PC-9 (cell line): ENCODE measurements around the gene MARK2.

Experiments
- EZH2 ChIP-seq: fragments of 200-600 bp; sonication (generic); IDR thresholded peaks from 2 replicates; pipeline ENCODE4 v1.8.0; 2017; ENCODE audit warnings: antibody characterized with exemption, low read depth
- TF ChIP-seq, protein P1 (sequence below): fragments of 200-600 bp; sonication (generic); conservative IDR thresholded peaks from 2 replicates; pipeline ENCODE4 v1.6.1; 2017; ENCODE audit warnings: mixed run types, antibody characterized with exemption, mild to moderate bottlenecking, moderate library complexity

DNA sequence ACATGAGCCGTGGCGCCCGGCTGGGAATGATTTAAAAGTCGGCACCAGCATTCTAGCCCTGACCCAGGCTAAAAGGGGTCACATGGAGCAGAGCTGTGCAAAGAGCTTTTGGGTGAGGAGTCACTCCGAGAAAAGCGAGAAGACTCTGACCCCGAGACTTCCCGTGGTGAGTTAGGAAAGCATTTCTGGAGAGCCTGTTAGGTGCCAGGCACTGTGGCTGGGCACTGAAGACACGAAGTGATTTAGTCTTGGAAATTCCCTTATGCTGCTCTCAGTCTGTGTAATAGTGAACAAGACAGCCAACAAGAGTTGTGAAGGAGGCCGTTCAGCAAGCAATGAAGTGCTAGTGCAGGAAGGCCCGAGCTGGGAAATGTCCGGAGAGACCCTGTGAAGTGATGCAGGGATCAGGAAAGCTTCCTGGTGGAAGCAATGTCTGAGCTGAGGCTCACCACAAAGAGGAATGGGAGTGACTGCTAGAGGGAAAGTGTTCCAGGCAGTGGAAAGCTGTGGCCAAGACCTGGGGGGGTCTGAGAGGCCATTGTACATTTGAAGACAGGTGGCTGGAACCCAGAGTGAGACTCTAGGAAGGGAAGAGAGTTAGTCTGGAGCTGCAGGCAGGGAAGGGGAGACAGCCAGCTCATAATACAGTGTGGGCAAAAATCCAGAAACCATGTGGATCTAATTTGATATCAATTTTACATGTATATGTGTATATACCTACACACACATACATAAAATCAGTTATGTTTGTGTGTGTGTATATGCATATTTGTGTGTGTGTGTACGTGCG, 31.6 kb downstream of the MARK2 start:
- TF ChIP-seq, protein P1, sequence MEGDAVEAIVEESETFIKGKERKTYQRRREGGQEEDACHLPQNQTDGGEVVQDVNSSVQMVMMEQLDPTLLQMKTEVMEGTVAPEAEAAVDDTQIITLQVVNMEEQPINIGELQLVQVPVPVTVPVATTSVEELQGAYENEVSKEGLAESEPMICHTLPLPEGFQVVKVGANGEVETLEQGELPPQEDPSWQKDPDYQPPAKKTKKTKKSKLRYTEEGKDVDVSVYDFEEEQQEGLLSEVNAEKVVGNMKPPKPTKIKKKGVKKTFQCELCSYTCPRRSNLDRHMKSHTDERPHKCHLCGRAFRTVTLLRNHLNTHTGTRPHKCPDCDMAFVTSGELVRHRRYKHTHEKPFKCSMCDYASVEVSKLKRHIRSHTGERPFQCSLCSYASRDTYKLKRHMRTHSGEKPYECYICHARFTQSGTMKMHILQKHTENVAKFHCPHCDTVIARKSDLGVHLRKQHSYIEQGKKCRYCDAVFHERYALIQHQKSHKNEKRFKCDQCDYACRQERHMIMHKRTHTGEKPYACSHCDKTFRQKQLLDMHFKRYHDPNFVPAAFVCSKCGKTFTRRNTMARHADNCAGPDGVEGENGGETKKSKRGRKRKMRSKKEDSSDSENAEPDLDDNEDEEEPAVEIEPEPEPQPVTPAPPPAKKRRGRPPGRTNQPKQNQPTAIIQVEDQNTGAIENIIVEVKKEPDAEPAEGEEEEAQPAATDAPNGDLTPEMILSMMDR: no peak
- TF ChIP-seq EZH2: no peak
